Body of pancreas (tissue), 4 donors: ENCODE data around the gene GPR146. TPM values are rescaled to one million over a fixed set of nuclear protein-coding genes. Genes with fewer than 3 reads are reported as not detected.
A peak's percentile ranks its signal among the peaks of the same experiment; 100 is the strongest.

Experiments
- ATAC-seq: fragments of 150-250 bp; one replicate; pipeline ENCODE4 v1.9.1; 2016
- DNase-seq, 4 donors: peaks; one replicate each; pipeline ENCODE4 v3.0.0-alpha.2; 2019
- H3K27ac ChIP-seq, 4 donors: fragments of 200-600 bp; sonication (generic); 1 replicate in 3 of 4; 2 replicates in 1 of 4; pipeline versions ENCODE4 v1.5.1 to v1.6.1; 2016 to 2019; ENCODE audit warnings: mild to moderate bottlenecking in 1 of 4, mixed read lengths in 1 of 4, moderate library complexity in 1 of 4
- H3K27me3 ChIP-seq, 2 donors: fragments of 200-600 bp; sonication (generic); one replicate each; pipeline ENCODE4 v1.6.0; 2016; ENCODE audit warnings: mild to moderate bottlenecking in 1 of 2
- H3K36me3 ChIP-seq, 2 donors: fragments of 200-600 bp; sonication (generic); replicated peaks in 1 of 2; 2 replicates each; pipeline ENCODE4 v1.5.1; 2016; ENCODE audit warnings: low read depth in 2 of 2; ENCODE audit not compliant: insufficient read depth in 1 of 2
- H3K4me1 ChIP-seq: fragments of 200-600 bp; sonication (generic); one replicate; pipeline ENCODE4 v1.6.0; 2016
- H3K4me3 ChIP-seq, 2 donors: fragments of 200-600 bp; sonication (generic); 1 replicate in 1 of 2; 2 replicates in 1 of 2; pipeline ENCODE4 v1.5.1; 2016 to 2019
- H3K9me3 ChIP-seq, 3 donors: fragments of 200-600 bp; sonication (generic); 1 replicate in 2 of 3; 2 replicates in 1 of 3; pipeline ENCODE4 v1.5.1; 2016
- CTCF ChIP-seq, 7 experiments: fragments of 450-650 bp in 4 of 7; fragments of 200-600 bp in 3 of 7; sonication (generic) in 3 of 7; IDR thresholded peaks; one replicate each; pipeline ENCODE4 v1.5.1; 2016 to 2019; ENCODE audit warnings: antibody characterized with exemption in 7 of 7
- POLR2A ChIP-seq, 3 donors: fragments of 450-650 bp; IDR thresholded peaks; one replicate each; pipeline ENCODE4 v1.6.1; 2016; ENCODE audit warnings: antibody characterized with exemption in 3 of 3, mild to moderate bottlenecking in 2 of 3
- WGBS, 2 donors: methylation state at CpG; one replicate each; pipeline ENCODE4 v1.1.5; 2017; 5-methylcytosine and 5-hydroxymethylcytosine counted together
- intact Hi-C: fragments of 100-400 bp; cut with DNase I; formaldehyde crosslinking; loops from one replicate; pipeline ENCODE4 v1.15.1; 2023
- total RNA-seq, 2 donors: library from RNA; depleted of rRNA; stranded (reverse); fragments of >200 nt; gene quantifications; one replicate each; pipeline ENCODE4 v1.1.0, GENCODE V29; 2016

The GPR146 gene
- total RNA-seq, 2 donors from 2014 or later = 8.8 to 11.2 TPM

GRCh38 chr7:1087465-1087814, 43.1 kb downstream of the GPR146 start:
- Histone ChIP-seq H3K27ac (no peak overlapping the region), H3K4me1 (peaks cover 23% of the 10 kb centered on the region), H3K36me3 (no peaks in the 10 kb centered on the region), H3K4me3 (no peak overlapping the region), H3K9me3 (no peaks in the 10 kb centered on the region), H3K27me3 (no peaks in the 10 kb centered on the region)
- ATAC-seq (peak; percentile 12), DNase-seq (no peak)
- TF ChIP-seq POLR2A (IDR thresholded peaks at IDR 0.05) (no peak), CTCF (IDR thresholded peaks at IDR 0.05) (no peak)
- intact Hi-C loops = loop anchor here (10.0 kb wide), 1 partner anchor 47 kb away; a partner anchor contains a TSS
- WGBS, 2 donors = 21 to 25% methylated on average over 6 of the region's 6 CpGs

GRCh38 chr7:1087952-1088920, 43.9 kb downstream of the GPR146 start, which contains the start of gene GPER1:
TSS of gene GPER1 (plus strand) at chr7:1088113. CDS start at chr7:1091729, 3,616 bp downstream.
- intact Hi-C loops = loop anchor here (10.0 kb wide), 1 partner anchor 47 kb away; a partner anchor contains a TSS
- Histone ChIP-seq H3K9me3 (no peaks in the 10 kb centered on the region), H3K27me3 (no peaks in the 10 kb centered on the region), H3K36me3 (no peaks in the 10 kb centered on the region), H3K27ac (peak within 1 kb of the TSS in 3 of 4 donors; percentile 24 to 52 (median 35)), H3K4me1 (peaks cover 23% of the 10 kb centered on the region), H3K4me3 (no peak within 1 kb of the TSS)
- TF ChIP-seq POLR2A (IDR thresholded peaks at IDR 0.05) = no peak
- WGBS, 2 donors = 42 to 48% methylated on average over 18 to 26 of the region's 28 CpGs
- DNase-seq = peak; percentile 56 to 78 (median 70)
- ATAC-seq = peak; percentile 63

- H3K4me3 ChIP-seq = no peak overlapping the region
- DNase-seq (no peak), ATAC-seq (no peak)
- no peak overlapping the region for H3K27ac ChIP-seq
- H3K9me3 ChIP-seq = no peaks in the 10 kb centered on the region
- H3K36me3 ChIP-seq = no peaks in the 10 kb centered on the region
- peaks cover 23% of the 10 kb centered on the region for H3K4me1 ChIP-seq
- WGBS, 2 donors = 79 to 100% methylated on average over 1 to 21 of the region's 21 CpGs
- no peaks in the 10 kb centered on the region for H3K27me3 ChIP-seq
- intact Hi-C loops = no loop called here
- TF ChIP-seq POLR2A (IDR thresholded peaks at IDR 0.05) = no peak
- TF ChIP-seq CTCF (IDR thresholded peaks at IDR 0.05) = no peak
Observed at GRCh38 chr7:1090236-1090635, 45.9 kb downstream of the GPR146 start.

- ATAC-seq (no peak), DNase-seq (no peak)
- no peak overlapping the region for H3K27ac ChIP-seq
- H3K4me3 ChIP-seq = no peak overlapping the region
- WGBS, 2 donors = 84 to 86% methylated on average over 14 to 28 of the region's 28 CpGs
- H3K36me3 ChIP-seq = no peaks in the 10 kb centered on the region
- no peaks in the 10 kb centered on the region for H3K27me3 ChIP-seq
- H3K9me3 ChIP-seq = no peaks in the 10 kb centered on the region
- H3K4me1 ChIP-seq = peaks cover 23% of the 10 kb centered on the region
- intact Hi-C loops = no loop called here
- TF ChIP-seq CTCF (IDR thresholded peaks at IDR 0.05) = no peak
- no peak for TF ChIP-seq POLR2A (IDR thresholded peaks at IDR 0.05)
Observed at GRCh38 chr7:1090686-1091643, 46.6 kb downstream of the GPR146 start.

- ATAC-seq (no peak), DNase-seq (no peak)
- no peak overlapping the region for H3K4me3 ChIP-seq
- H3K27me3 ChIP-seq = no peaks in the 10 kb centered on the region
- H3K4me1 ChIP-seq = peaks cover 24% of the 10 kb centered on the region
- 87 to 97% methylated on average over 15 to 18 of the region's 18 CpGs for WGBS, 2 donors
- H3K9me3 ChIP-seq = no peaks in the 10 kb centered on the region
- no peak for TF ChIP-seq CTCF (IDR thresholded peaks at IDR 0.05)
- no peak for TF ChIP-seq POLR2A (IDR thresholded peaks at IDR 0.05)
- no peak overlapping the region for H3K27ac ChIP-seq
- intact Hi-C loops = no loop called here
- H3K36me3 ChIP-seq = no peaks in the 10 kb centered on the region
Observed at GRCh38 chr7:1091644-1092027, 47.3 kb downstream of the GPR146 start.
